Duodenal mucosa (tissue), 2 donors: Measurements from ENCODE around the gene PTPRN2.
"Not testable (repeated sequence)": the region's sequence is repeated elsewhere in the genome, so short reads cannot be mapped to it uniquely, and the experiment has no call there.

Experiments used
- H3K27ac ChIP-seq: one replicate; pipeline ENCODE4 v1.7.0; 2013; ENCODE audit warnings: low read depth, low read length
- H3K27me3 ChIP-seq, 2 donors: one replicate each; pipeline ENCODE4 v1.7.0; 2013; ENCODE audit warnings: low read length in 2 of 2, control low read depth in 1 of 2; ENCODE audit not compliant: insufficient read depth in 2 of 2, control insufficient read depth in 1 of 2
- H3K36me3 ChIP-seq, 2 donors: one replicate each; pipeline ENCODE4 v1.7.0; 2013; ENCODE audit warnings: low read length in 2 of 2, control low read depth in 1 of 2; ENCODE audit not compliant: insufficient read depth in 2 of 2, control insufficient read depth in 1 of 2
- H3K4me1 ChIP-seq, 2 donors: one replicate each; pipeline ENCODE4 v1.7.0; 2013; ENCODE audit warnings: low read length in 2 of 2, control low read depth in 1 of 2; ENCODE audit not compliant: insufficient read depth in 2 of 2, control insufficient read depth in 1 of 2
- H3K4me3 ChIP-seq, 2 donors: one replicate each; pipeline ENCODE4 v1.7.0; 2013; ENCODE audit warnings: low read length in 2 of 2, low read depth in 1 of 2
- H3K9ac ChIP-seq, 2 donors: one replicate each; pipeline ENCODE4 v1.7.0; 2013; ENCODE audit warnings: low read length in 2 of 2, low read depth in 1 of 2
- H3K9me3 ChIP-seq, 2 donors: one replicate each; pipeline ENCODE4 v1.7.0; 2013; ENCODE audit warnings: low read length in 2 of 2, control low read depth in 1 of 2; ENCODE audit not compliant: control insufficient read depth in 1 of 2

PTPRN2 gene

DNA sequence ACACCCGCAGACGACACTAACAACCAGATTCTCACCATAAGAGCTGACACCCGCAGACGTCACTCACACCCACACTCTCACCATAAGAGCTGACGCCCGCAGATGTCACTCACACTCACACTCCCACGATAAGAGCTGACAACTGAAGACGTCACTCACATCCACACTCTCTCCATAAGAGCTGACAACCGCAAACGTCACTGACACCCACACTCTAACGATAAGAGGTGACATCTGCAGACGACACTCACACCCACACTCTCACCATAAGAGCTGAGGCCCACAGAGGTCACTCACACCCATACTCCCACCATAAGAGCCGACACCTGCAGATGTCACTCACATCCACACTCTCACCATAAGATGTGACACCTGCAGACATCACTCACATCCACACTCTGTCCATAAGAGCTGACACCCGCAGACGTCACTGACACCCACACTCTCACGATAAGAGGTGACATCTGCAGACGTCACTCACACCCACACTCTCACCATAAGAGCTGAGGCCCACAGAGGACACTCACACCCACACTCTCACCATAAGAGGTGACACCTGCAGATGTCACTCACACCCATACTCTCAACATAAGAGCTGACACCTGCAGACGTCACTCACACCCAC, 255.7 kb downstream of the PTPRN2 start:
- H3K27me3 ChIP-seq, H3K27ac ChIP-seq, H3K9ac ChIP-seq, H3K4me1 ChIP-seq, H3K36me3 ChIP-seq, H3K4me3 ChIP-seq: not testable (repeated sequence)
- H3K9me3 ChIP-seq = peaks cover 7 to 14% of the 10 kb centered on the region in 2 donors

DNA sequence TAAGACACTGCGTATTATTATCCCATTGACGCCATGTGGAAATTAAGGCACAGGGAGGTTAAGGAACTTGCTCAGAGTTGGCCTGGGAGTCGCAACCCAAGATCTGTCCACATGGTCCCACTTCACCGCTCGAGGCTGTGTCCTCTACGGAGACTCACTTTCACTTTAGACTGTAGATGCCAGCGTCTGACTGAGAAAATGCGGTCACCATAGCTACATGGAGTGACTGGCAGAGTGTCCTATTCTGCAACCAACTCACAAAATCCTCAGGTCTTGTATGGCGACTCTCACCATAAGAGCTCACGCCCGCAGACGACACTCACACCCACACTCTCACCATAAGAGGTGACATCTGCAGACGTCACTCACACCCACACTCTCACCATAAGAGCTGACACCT, 257.9 kb downstream of the PTPRN2 start:
- no peak overlapping the region for H3K9ac ChIP-seq

DNA sequence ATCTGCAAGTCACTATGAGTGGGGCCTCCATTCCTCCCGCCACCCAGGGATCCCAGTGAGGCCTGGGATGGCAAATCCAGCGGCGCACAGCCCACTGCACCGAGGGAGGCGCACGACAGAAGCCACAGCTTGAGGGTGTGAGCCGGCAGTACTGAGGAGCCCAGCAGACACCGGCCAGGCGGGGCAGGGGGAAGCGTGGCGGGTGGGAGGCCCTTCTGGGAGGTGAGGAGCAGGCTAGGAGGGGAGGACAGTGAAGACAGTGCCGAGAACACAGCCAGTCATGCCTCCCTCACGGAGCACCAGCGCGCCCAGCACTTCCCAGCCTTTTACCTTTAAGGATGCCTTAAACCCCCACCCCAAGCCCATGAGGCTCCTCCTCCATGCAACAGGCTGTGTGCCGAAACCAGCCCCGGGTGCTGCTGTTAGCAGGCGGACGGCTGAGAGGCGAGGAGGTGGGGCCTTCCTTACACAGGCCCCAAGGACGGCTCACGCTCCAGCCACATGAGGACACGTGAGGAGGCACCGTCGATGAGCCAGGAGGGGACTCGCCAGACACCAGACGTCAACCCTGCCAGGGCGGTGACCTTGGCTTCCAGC, 258.5 kb downstream of the PTPRN2 start:
- H3K4me3 ChIP-seq = no peak overlapping the region
- H3K9ac ChIP-seq = no peak overlapping the region
- no peaks in the 10 kb centered on the region for H3K27me3 ChIP-seq
- no peaks in the 10 kb centered on the region for H3K36me3 ChIP-seq
- no peaks in the 10 kb centered on the region for H3K4me1 ChIP-seq
- peaks cover 11 to 13% of the 10 kb centered on the region in 2 donors for H3K9me3 ChIP-seq
- H3K27ac ChIP-seq = no peak overlapping the region

More for the DNA sequence above, 257.9 kb downstream of the PTPRN2 start:
- H3K36me3 ChIP-seq = no peaks in the 10 kb centered on the region
- H3K27ac ChIP-seq = no peak overlapping the region
- H3K27me3 ChIP-seq = no peaks in the 10 kb centered on the region
- peaks cover 11 to 13% of the 10 kb centered on the region in 2 donors for H3K9me3 ChIP-seq
- no peaks in the 10 kb centered on the region for H3K4me1 ChIP-seq
- H3K4me3 ChIP-seq = no peak overlapping the region

DNA sequence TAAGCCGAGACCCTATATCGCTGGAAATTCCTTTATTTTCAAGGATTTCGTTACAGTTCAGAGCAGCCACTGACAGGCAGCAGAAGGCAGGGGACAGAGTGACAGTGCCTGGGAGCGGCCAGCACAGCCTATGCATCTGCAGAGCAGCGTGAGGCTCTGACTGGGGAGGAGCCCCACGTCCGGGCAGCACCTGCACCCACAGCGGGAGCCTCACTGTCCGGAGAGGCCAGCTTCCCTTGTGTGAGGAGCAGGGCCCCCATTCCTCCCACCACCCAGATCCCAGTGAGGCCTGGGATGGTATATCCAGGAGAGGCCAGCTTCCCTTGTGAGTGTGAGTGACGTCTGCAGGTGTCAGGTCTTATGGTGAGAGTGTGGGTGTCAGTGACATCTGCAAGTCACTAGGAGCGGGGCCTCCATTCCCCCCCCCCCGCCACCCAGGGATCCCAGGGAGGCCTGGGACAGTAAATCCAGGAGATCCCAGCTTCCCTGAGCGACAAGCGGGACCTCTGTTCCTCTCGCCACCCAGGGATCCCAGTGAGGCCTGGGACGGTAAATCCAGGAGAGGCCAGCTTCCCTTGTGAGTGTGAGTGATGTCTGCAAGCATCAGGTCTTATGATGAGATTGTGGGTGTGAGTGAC, 259.1 kb downstream of the PTPRN2 start:
- Histone ChIP-seq H3K4me1 (no peaks in the 10 kb centered on the region), H3K4me3 (no peak overlapping the region), H3K9ac (no peak overlapping the region), H3K27ac (no peak overlapping the region), H3K9me3 (peaks cover 11 to 13% of the 10 kb centered on the region in 2 donors), H3K36me3 (no peaks in the 10 kb centered on the region), H3K27me3 (no peaks in the 10 kb centered on the region)

DNA sequence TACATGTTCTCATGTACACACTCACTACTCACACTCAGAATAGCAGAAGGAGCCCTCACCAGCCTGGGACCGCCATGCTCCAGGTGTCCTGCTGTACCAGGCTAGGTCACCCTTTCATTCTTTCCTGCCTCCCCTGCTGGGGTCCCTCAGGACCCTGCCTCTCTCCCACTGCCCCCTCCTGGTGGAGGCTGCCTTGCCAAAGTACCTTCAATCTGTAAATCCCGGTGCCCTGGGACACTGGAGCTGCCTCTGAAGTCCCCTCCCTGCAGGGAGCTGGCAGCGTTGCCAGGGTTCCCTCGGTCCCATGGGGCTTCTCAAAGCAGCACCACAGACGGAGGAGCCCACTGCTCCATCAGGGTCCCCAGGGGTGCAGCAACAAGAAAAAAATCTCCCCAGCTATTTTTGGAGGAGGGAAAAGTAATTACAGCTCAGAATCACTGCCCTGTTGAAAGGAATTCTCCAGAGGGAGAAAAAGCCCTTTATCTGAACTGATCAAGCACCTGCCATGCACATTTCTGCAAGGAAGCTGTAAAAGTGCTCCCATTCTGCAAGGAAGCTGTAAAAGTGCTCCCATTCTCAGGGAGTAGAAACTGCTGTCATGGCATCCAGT, 259.9 kb downstream of the PTPRN2 start:
- no peak overlapping the region for H3K27ac ChIP-seq
- H3K4me1 ChIP-seq = no peaks in the 10 kb centered on the region
- H3K9ac ChIP-seq = no peak overlapping the region
- peaks cover 9 to 13% of the 10 kb centered on the region in 2 donors for H3K9me3 ChIP-seq
- no peaks in the 10 kb centered on the region for H3K36me3 ChIP-seq
- H3K4me3 ChIP-seq = no peak overlapping the region
- H3K27me3 ChIP-seq = no peaks in the 10 kb centered on the region

DNA sequence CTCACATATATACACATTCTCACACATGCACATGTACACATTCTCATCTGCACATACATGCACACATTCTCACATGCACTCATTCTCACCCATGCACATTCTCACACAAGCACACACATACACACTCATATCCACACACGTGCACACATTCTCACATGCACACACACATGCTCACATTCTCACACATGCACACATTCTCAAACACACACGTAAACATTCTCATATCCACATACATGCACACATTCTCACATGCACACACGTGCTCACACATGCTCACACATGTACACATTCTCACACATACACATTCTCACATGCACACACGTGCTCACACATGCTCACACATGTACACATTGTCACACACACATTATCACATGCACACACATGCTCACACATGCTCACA, 260.6 kb downstream of the PTPRN2 start:
- H3K9me3 ChIP-seq = peaks cover 5 to 10% of the 10 kb centered on the region in 2 donors
- no peaks in the 10 kb centered on the region for H3K4me1 ChIP-seq
- H3K36me3 ChIP-seq = no peaks in the 10 kb centered on the region
- no peak overlapping the region for H3K9ac ChIP-seq
- H3K4me3 ChIP-seq = no peak overlapping the region
- H3K27me3 ChIP-seq = no peaks in the 10 kb centered on the region
- H3K27ac ChIP-seq = no peak overlapping the region

DNA sequence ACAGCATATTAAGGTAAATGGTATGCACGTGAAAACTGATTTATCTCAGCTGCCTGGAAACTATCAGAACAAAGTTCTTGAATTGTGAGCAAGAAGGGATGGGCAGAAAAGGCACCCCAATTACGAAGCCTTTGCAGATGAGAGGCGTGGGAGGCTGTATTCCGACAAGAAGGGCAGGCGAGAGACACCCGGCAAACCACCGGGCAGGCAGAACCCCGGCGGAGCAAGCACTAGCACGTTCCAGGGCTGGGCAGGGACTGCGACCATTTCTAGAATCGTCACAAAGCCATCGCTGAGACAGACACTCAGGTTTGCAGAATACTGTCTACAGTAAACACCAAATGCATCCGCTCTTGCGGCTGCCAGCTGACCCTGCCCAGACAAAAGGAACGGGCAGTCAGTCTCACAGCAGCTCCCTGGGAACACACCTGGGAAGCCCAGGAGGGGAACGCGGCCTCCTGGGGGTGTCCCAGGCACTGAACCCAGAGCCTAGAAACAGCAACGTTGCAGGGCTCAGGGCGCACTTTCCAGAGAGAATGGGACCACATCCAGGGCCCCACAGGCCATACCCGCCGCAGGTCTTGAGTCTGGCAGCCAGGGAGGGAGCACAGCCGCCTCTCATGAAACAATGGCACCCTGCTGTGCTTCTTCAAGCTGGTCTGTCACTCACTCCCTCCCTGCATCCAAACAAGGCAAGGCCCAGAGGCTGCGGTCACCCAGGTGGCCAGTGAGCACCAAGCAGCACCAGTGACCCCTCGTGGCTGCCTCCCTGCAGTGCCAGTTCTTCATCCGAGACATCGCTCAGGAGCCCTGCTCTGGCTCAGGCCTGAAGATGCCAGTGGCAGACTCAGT, 261.9 kb downstream of the PTPRN2 start:
- Histone ChIP-seq H3K27ac (no peak overlapping the region), H3K36me3 (no peaks in the 10 kb centered on the region), H3K9me3 (peaks cover 0 to 5% of the 10 kb centered on the region in 2 donors), H3K4me3 (no peak overlapping the region), H3K4me1 (no peaks in the 10 kb centered on the region), H3K9ac (no peak overlapping the region), H3K27me3 (no peaks in the 10 kb centered on the region)

DNA sequence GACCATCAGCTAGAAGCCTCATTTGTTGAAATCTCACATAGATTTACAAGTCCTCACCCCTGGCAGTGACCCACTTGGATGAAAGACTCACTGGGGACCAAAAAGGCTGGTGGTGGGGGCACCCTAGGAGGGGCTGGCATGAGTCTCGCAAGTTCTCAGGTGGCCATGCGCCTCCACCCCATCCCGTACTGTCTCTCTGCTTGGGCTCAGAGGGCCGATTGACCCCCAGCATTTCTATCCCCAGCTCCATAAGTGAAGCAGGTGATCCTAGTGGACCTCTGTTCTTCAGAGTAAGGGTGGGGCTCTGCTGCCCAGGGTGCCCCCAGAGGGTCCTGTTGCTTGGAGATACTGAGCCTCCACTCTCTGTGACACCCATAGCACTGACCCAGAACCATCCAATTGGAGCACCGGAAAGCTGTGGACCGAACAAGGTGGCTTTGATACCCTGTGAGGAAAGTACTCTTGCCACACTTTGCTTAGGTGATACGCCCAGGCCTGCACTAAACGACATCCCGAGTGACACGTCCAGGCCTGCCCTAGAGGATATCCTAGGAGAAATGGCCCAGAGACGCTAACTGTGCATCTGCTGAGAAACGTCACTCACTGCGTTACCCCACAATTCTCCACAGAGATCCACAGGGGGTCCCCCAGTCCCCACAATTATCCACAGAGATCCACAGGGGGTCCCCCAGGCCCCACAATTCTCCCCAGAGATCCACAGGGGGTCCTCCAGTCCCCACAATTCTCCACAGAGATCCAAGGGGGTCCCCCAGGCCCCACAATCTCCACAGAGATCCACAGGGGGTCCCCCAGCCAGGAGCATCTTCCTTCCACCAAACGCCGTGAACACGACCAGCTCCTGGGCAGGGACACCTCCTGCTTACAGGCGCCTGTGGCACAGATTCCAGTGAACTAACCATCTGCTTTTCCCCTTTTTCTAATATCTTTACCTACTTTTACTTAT, 262.9 kb downstream of the PTPRN2 start:
- Histone ChIP-seq H3K36me3 (no peaks in the 10 kb centered on the region), H3K4me3 (no peak overlapping the region)

DNA sequence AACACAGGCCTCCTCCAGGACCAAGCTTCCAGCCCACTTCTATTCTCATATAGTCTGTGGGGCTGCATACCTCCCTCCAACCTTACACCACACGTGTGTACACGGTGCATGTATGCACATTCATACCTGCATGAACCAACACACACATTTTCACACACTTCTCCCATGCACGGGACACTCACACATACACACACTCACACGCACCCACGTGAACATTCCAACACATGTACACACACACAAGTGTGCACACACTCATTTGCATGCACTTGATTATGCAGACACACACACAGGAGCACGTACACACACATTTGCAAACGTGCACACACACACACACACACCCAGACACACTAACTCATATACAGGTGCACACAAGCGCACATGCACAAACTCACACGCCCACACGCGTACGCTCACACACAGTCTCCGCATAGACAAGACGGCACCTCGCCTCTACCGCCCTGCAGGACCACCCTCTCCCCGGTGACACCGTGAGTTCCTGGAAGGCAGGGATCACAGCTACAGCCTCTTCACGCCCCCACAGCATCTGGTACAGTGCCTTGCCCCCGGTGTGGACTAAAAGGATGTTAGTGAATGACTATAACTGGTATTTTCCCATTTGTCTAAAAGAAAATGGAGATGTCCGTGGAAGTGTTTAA, 263.8 kb downstream of the PTPRN2 start:
- no peak overlapping the region for H3K9ac ChIP-seq
- no peaks in the 10 kb centered on the region for H3K27me3 ChIP-seq
- no peak overlapping the region for H3K27ac ChIP-seq
- H3K36me3 ChIP-seq = no peaks in the 10 kb centered on the region
- H3K4me3 ChIP-seq = no peak overlapping the region
- peaks cover 0 to 5% of the 10 kb centered on the region in 2 donors for H3K9me3 ChIP-seq
- no peaks in the 10 kb centered on the region for H3K4me1 ChIP-seq

More for the DNA sequence above, 262.9 kb downstream of the PTPRN2 start:
- H3K4me1 ChIP-seq = no peaks in the 10 kb centered on the region
- peaks cover 0 to 5% of the 10 kb centered on the region in 2 donors for H3K9me3 ChIP-seq
- H3K27me3 ChIP-seq = no peaks in the 10 kb centered on the region
- H3K9ac ChIP-seq = no peak overlapping the region
- no peak overlapping the region for H3K27ac ChIP-seq
